Endothelial cell of umbilical vein (primary cell): ENCODE measurements around the gene ARHGAP27. TPM values are rescaled to one million over a fixed set of nuclear protein-coding genes. Genes with fewer than 3 reads are reported as not detected.

Experiments used
- BruUV-seq: library from RNA; stranded (reverse); fragments of 400-500 nt; replicated peaks from 2 replicates; lab custom pipeline; 2021; lab: Mats Ljungman, UMichigan
- CTCF ChIA-PET: fragments of 300-600, 350-600 bp; sonication (Branson Sonifier 250); formaldehyde crosslinking; loops from one replicate; lab custom pipeline; 2021; ENCODE audit warnings: antibody characterized with exemption, inconsistent platforms; lab: Charles Lee
- POLR2A ChIA-PET: fragments of 300-600, 350-600 bp; sonication (Branson Sonifier 250); formaldehyde crosslinking; loops from one replicate; lab custom pipeline; 2021; ENCODE audit warnings: antibody characterized with exemption, inconsistent platforms; lab: Charles Lee
- DNase-seq: peaks from one replicate; pipeline ENCODE4 v3.0.0-alpha.2; 2011; ENCODE audit warnings: low read depth, low spot score
- FAIRE-seq: peaks from 2 replicates; lab custom pipeline; 2011; peaks lifted over from hg19 to GRCh38; lab: Jason Lieb, UNC
- H2AFZ ChIP-seq: 2 replicates; pipeline ENCODE4 v1.6.0; 2012; ENCODE audit warnings: low read depth, low read length, control low read depth, inconsistent platforms
- H3K27ac ChIP-seq: 2 replicates; pipeline ENCODE4 v1.5.1; 2011; ENCODE audit warnings: low read depth, mild to moderate bottlenecking, control low read depth, low read length, moderate library complexity; ENCODE audit not compliant: insufficient read depth
- H3K27me3 ChIP-seq, 2 experiments: 2 replicates each; pipeline versions ENCODE4 v1.6.0 to v1.6.1; 2011; ENCODE audit warnings: low read length in 2 of 2, mixed read lengths in 1 of 2; ENCODE audit not compliant: control insufficient read depth in 2 of 2, insufficient read depth in 2 of 2
- H3K36me3 ChIP-seq, 2 experiments: 2 replicates in 1 of 2; 3 replicates in 1 of 2; pipeline ENCODE4 v1.5.1; 2011; ENCODE audit warnings: low read length in 2 of 2, mild to moderate bottlenecking in 1 of 2, moderate library complexity in 1 of 2; ENCODE audit not compliant: control insufficient read depth in 2 of 2, insufficient read depth in 2 of 2; ENCODE audit errors: extremely low read depth in 1 of 2
- H3K4me1 ChIP-seq: 3 replicates; pipeline ENCODE4 v1.5.1; 2011; ENCODE audit warnings: mild to moderate bottlenecking, low read length; ENCODE audit not compliant: control insufficient read depth, insufficient read depth; ENCODE audit errors: extremely low read depth
- H3K4me2 ChIP-seq: 2 replicates; pipeline ENCODE4 v1.6.1; 2011; ENCODE audit warnings: low read length, control low read depth, mixed read lengths; ENCODE audit not compliant: insufficient read depth
- H3K4me3 ChIP-seq, 3 experiments: fragments of 200-600 bp in 1 of 3; sonication (generic), shearing (Covaris generic) in 1 of 3; replicated peaks in 1 of 3; 2 replicates each; pipeline ENCODE4 v1.5.1; 2011 to 2016; ENCODE audit warnings: control low read depth in 3 of 3, low read length in 3 of 3, mild to moderate bottlenecking in 2 of 3, inconsistent platforms in 1 of 3, low read depth in 1 of 3, moderate library complexity in 1 of 3; ENCODE audit not compliant: insufficient read depth in 1 of 3
- H3K79me2 ChIP-seq: 2 replicates; pipeline ENCODE4 v1.6.0; 2012; ENCODE audit warnings: low read length, inconsistent platforms; ENCODE audit not compliant: control insufficient read depth, insufficient read depth
- H3K9ac ChIP-seq: replicated peaks from 2 replicates; pipeline ENCODE3; 2011; ENCODE audit warnings: low read length, control low read depth; ENCODE audit not compliant: insufficient read depth; ENCODE audit errors: extremely low read depth
- H3K9me1 ChIP-seq: replicated peaks from 3 replicates; pipeline ENCODE4 v1.6.0; 2011; ENCODE audit warnings: mild to moderate bottlenecking, low read length; ENCODE audit not compliant: control insufficient read depth, insufficient read depth; ENCODE audit errors: extremely low read depth
- H3K9me3 ChIP-seq: replicated peaks from 2 replicates; pipeline ENCODE4 v1.5.1; 2012; ENCODE audit warnings: low read length, inconsistent platforms; ENCODE audit not compliant: control insufficient read depth, insufficient read depth
- H4K20me1 ChIP-seq: replicated peaks from 2 replicates; pipeline ENCODE3; 2011; ENCODE audit warnings: mild to moderate bottlenecking, low read length; ENCODE audit not compliant: control insufficient read depth, insufficient read depth; ENCODE audit errors: extremely low read depth
- CTCF ChIP-seq, 2 donors: IDR thresholded peaks; 1 replicate in 1 of 2; 2 replicates in 1 of 2; pipeline ENCODE4 v1.5.1; 2011; ENCODE audit warnings: low read length in 2 of 2, mild to moderate bottlenecking in 2 of 2, moderate library complexity in 2 of 2, control low read depth in 1 of 2, inconsistent platforms in 1 of 2, low read depth in 1 of 2; ENCODE audit not compliant: insufficient read depth in 1 of 2; ENCODE audit errors: extremely low read depth in 1 of 2
- EZH2 ChIP-seq: IDR thresholded peaks from 2 replicates; pipeline ENCODE4 v1.6.1; 2012; ENCODE audit warnings: borderline replicate concordance, low read depth, mild to moderate bottlenecking, moderate library complexity, low read length, inconsistent platforms; ENCODE audit not compliant: severe bottlenecking
- FOS ChIP-seq: IDR thresholded peaks from 2 replicates; pipeline ENCODE4 v1.6.1; 2011; ENCODE audit warnings: mild to moderate bottlenecking, low read length, moderate library complexity, borderline replicate concordance; ENCODE audit not compliant: insufficient read depth
- GATA2 ChIP-seq: IDR thresholded peaks from 2 replicates; pipeline ENCODE4 v1.7.0; 2011; ENCODE audit warnings: low read depth, mild to moderate bottlenecking, moderate library complexity, mixed read lengths, low read length; ENCODE audit not compliant: insufficient read length, insufficient read depth
- JUN ChIP-seq: IDR thresholded peaks from 2 replicates; pipeline ENCODE4 v1.6.1; 2011; ENCODE audit warnings: borderline replicate concordance, low read depth; ENCODE audit not compliant: insufficient read length, insufficient read depth
- MAX ChIP-seq: IDR thresholded peaks from 2 replicates; pipeline ENCODE4 v1.6.1; 2011; ENCODE audit not compliant: insufficient read depth, insufficient read length
- MYC ChIP-seq: IDR thresholded peaks from one replicate; pipeline ENCODE4 v1.6.1; 2011; ENCODE audit warnings: mild to moderate bottlenecking, low read depth, low read length
- POLR2A ChIP-seq: IDR thresholded peaks from 2 replicates; pipeline ENCODE4 v1.6.1; 2012; ENCODE audit warnings: low read depth, mild to moderate bottlenecking, control low read depth, low read length
- POLR2AphosphoS5 ChIP-seq: IDR thresholded peaks from 2 replicates; pipeline ENCODE4 v1.6.1; 2012; ENCODE audit warnings: low read depth, mild to moderate bottlenecking, control low read depth, low read length, moderate library complexity; ENCODE audit not compliant: insufficient read depth
- dilution Hi-C: fragments of 300-500 bp; cut with MboI; formaldehyde crosslinking; loops from one replicate; pipeline ENCODE4 v1.15.0; 2019; ENCODE audit warnings: low sequenced_read_pairs; ENCODE audit not compliant: extremely low pct_ligation_motif_present
- intact Hi-C: fragments of 100-400 bp; cut with micrococcal nuclease; formaldehyde crosslinking; loops from one replicate; pipeline ENCODE4 v1.10.0; 2022
- polyA plus RNA-seq, 4 experiments: library from polyadenylated mRNA; depleted of rRNA in 3 of 4; stranded (reverse) in 3 of 4; unstranded in 1 of 4; fragments of >200 nt; gene quantifications; 2 replicates each; pipeline versions ENCODE4 v1.2.1 to v1.2.3, GENCODE V29; 2011 to 2012; ENCODE audit warnings: missing spikeins in 1 of 4
- total RNA-seq: library from RNA; stranded (reverse); gene quantifications from 2 replicates; pipeline ENCODE4 v1.2.3, GENCODE V29; 2021

The ARHGAP27 gene
- total and polyA plus RNA-seq, 2 donors (not counting 3 experiments of a cell fraction or from before 2014, with no cell fraction given) = 21.0 to 47.0 TPM

GRCh38 chr17:45406107-45406506, 26.6 kb downstream of the ARHGAP27 start:
- DNase-seq (no peak), FAIRE-seq (no peak)
- no peaks in the 10 kb centered on the region for H3K9me1 ChIP-seq
- no peak overlapping the region for H3K4me2 ChIP-seq
- dilution Hi-C loops = no loop called here
- no peak overlapping the region for H3K9ac ChIP-seq
- POLR2A ChIA-PET = no interaction called here
- H3K9me3 ChIP-seq = no peaks in the 10 kb centered on the region
- CTCF ChIA-PET = no interaction called here
- peaks cover 0 to 23% of the 10 kb centered on the region in 2 experiments for H3K36me3 ChIP-seq
- intact Hi-C loops = no loop called here
- H3K79me2 ChIP-seq = no peaks in the 10 kb centered on the region
- H3K4me1 ChIP-seq = peaks cover 12% of the 10 kb centered on the region
- no peak overlapping the region for H2AFZ ChIP-seq
- H4K20me1 ChIP-seq = no peaks in the 10 kb centered on the region
- H3K27me3 ChIP-seq = no peaks in the 10 kb centered on the region
- no peak overlapping the region for H3K4me3 ChIP-seq
- no TSS peak for BruUV-seq
- no peak overlapping the region for H3K27ac ChIP-seq
- TF ChIP-seq MYC = no peak
- no peak for TF ChIP-seq POLR2A
- TF ChIP-seq FOS = no peak
- no peak for TF ChIP-seq GATA2
- TF ChIP-seq EZH2 = no peak
- no peak for TF ChIP-seq CTCF (IDR thresholded peaks at IDR 0.05; ENCODE audit: extremely low read depth in 1 of 2, insufficient read depth in 1 of 2, low read depth in 1 of 2, low read length in 2 of 2)
- no peak for TF ChIP-seq MAX
- TF ChIP-seq POLR2AphosphoS5 = no peak
- no peak for TF ChIP-seq JUN
